Bone marrow (tissue), 2 donors: ENCODE results near the gene TFB2M.

Source experiments
- DNase-seq, 2 donors: peaks; one replicate each; lab custom pipeline; 2025; lab: John Stamatoyannopoulos, UW

Gene TFB2M

DNA sequence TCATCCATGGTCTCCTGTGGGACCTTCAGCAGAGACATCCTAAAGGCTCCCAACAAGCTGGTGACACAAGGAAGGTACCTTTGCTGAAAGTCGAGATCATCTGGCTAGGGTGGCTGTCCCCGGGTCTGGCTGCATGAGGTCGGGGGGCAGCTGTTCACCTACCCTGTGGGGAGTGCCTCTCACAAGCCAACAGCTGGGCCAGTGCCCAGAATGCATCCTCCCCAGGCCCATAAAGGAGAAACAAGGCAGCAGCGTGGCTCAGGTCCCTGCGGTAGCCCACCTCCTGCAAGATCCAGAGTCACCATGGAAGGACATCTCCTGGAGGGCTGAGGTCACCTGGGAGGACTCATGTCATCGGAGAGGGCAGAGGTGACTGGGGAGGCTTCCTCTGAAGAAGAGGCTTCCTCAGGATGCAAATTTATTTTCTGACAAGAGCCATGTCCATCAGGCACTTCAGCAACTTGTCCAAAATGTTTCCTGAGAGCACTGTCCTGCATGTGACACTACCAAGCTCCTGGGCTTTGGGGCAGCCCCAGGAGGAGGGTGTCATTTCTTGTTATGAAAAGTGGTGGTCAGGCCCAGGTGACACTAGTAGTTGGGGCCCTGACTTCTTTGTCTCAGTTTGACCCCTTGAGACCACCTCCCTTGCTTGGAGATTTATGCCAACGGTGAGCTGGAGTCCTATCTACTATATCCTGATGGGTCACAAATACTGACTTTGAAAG is 52.3 kb downstream of the TFB2M start:
- no peak for DNase-seq

DNA sequence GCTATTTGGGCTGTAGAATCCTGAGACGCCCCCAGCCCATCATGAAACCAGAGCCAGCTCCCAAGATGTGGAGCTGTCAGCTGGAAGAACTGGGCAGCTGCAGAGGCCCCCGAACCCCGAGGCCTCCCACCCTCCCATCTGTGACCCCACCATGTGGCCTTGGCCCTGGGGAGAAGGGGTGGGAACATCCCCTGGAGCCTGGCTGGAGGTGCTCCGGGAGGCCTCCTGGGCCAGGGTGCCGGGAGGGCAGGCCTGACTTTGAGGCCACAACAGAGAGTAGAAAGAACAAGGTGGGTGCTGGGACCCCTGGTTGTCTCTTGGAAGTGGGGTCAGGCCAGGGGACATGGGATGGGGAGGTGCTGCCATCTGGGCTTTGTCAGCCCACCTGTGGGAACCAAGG is 53.0 kb downstream of the TFB2M start:
- DNase-seq, result no peak

DNA sequence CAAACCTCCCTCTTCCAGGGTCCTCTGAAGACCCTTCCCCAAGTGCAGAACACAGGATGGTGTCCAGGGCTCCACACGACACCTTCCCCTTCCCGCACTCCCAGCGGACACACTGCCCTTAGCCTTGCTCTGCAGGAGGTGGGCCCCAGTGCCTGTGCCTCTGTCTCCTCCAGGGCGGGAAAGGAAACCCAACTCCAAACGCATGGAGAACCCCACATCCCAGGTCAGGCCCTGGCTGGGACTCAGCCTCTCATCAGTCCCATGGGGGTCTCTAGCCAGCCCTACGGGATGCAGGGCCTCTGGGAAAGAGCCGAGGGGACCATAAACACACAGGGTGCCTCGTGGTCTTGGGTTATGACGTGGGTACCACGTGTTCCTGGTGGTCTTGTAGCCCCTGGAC is 53.4 kb downstream of the TFB2M start:
- DNase-seq, result no peak

DNA sequence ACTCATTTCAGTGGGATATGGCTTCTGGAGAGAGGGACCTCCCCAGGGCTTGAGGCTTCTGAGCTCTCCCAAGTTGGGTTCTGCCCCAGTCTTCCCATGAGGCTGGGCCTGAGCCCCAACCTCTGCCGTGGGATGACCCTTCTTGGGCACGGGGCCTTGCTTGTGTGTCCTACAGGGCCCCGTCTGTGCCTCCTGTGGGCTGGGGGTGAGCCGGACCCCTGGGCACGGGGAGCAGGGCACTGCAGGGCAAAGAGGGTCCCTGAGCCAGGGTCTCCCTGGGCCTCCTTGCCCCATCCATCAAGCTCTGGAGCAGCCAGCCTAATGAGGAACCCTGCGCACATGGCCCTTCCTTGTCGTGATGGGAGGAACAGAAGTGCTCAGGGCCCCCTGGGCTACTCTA is 53.8 kb downstream of the TFB2M start:
- DNase-seq, result no peak

DNA sequence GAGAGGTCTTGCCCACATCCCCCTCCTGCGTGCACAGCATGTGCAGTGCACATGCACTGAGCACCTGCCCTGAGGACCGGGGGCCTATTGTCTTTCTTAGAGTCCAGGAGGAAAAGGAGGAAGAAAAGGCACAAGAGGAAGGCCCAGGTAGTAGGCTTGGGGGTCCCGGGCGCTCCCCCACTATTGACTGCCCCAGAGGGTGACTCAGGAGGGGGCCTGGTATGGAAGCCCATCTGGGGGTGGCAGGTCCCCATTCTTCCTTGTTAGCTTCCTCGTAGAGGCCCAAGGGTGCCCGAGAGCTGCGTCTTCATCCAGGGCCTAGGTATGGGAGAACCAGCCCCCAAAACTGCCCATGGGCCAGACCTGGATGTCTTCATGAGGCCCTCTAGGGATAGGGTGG is 54.9 kb downstream of the TFB2M start:
- no peak for DNase-seq

DNA sequence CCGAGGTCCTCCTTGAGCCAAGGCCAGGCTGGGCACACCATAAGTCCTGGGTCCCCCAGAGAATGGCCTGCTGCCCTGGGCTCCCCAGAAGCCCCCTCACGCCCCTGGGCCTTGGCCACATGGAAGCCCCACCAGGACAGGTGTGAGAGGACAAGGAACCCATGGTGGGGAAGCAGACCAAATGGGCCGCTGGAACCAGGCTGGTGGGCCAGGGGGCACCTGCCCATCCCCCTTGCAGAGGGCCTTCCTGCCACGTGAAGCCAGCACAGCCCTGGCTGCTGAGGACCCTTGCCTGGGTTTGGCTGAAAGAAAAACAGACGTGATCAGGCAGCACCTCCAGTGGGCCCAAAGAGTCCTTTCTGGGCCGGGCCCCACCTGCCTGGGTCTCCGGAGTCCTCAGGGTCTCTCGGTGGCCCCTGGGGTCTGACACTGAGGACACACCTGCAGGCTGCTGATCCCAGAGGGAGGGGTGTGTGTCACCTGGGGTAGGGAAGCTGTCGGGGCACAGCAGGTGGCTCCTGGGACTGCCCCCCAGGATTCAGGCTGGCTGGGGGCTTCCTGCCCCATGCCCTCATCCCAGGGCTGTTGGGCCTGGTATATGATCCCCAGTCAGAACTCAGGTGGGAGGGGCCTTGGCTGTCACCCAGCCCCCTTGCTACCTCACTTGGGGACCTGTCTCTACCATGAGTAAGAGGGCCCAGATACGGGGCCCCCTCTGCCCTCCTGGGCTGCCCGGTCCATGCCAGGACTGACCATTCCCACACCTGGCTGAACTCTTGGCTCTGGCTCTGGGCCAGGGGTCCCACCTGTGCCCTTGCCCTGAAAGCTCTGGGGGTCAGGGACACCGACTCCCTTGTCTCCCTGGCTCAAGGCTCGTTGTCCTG is 55.7 kb downstream of the TFB2M start:
- DNase-seq, result no peak

DNA sequence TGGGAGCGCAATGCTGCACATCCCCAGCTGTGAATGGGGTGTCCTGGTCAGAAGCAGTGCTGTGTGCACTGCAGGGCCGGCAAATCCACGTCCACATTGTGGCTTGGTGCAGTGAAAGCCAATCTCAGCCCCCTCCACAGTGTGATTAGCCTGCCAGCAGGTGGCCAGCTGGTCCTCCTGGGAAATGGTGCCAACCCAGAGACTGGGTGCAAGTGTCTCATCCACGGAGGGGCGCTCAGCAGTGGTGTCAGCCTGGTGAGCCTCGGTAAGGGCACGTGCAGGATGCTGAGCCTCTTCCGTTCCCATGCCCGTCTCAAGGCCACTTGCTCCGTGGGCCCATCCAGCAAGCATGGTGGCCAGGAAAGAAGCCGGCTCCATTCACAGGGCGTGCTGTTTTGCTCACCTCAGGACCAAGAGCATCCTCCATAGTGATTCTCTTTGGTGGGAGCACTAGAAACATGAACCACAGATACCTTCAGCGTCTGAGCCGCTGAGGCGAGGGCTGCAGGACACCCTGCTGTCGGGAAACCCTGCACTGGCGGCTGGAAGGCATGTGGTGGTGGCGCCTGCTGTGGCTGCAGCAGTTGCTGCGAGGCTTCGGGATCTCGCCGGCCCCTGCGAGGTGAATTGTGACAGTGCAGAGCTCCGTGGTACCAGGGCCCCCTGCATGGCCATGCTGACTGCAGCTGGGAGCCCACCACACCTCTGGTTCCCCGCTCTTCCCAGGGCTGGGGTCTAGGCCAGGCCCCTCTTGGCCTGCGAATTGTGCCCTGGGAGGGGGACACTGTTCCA is 57.0 kb downstream of the TFB2M start:
- DNase-seq, result no peak

DNA sequence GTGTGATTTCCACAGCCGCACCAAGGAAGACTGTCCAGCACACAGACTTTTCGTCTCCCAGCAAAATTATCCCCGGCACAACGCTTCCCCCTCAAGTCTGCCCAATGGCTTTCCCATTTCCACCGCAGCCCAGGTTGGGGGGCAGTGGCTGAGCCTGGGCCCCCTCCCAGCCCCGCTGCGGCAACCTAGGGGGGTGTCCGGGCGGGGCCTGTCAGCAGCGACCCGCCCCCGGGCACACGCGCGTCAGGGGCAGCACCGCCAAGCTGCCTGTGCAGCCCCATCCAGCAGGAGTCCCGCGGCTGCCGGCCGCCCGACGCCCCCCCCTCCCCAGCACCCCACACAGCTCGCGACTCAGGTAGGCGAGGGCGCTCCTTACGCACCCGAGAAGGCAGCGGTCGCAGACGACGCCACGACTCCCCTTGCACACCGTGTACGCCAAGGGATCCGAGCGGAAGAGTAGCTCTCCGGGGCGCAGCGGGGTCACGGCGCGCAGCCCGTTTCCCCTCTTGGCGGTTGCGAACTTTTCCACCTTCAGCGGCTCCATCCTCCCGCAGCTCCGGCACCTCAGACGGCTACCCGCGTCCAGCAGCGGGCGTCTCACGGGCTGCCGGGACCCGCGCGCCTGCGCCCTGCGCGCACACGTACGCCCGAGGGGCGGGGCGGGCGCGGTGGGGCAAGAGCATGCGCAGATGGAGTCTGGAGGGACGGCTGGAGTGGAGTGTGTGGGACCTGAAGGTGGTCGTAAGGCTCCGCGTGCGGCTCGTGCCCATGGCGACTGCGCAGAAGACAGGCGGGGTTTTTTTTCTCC is 59.2 kb downstream of the TFB2M start, which contains the start of gene SMYD3:
TSS of gene SMYD3 (minus strand) at position 606 of the 808 bp plus-strand sequence.
- peak; percentile 53 to 70 for DNase-seq

DNA sequence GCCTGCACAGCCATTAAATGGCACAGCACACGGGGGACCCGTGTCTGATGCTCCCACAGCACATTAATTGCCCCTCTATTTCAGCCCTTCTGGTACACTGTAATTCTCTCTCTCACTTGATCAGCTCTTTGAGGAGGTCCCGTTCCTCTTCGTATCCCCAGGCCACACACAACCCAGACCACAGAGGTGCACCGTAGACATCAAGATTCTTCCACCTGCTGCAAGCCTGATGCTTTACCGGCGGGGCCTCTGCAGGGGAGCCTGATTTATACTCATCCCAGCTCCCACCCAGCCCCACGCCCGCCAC is 59.7 kb downstream of the TFB2M start:
- DNase-seq, result no peak

DNA sequence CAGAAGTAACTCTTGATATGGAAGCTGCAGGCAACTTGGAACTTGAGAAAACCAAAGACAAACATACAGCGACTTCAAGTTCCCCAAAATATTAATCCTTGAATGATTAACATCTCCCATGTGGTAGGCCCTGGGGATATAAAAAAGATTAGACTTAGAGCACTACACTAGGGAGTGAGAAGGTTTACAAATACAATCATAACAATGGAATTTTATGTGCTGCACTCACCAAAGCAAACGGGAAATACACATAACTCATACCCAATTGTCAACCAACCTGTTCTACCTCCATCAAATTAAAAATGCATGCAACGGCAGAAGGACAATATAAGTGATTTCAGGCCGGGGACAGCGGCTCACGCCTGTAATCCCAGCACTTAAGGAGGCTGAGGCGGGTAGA is 62.7 kb downstream of the TFB2M start:
- no peak for DNase-seq

DNA sequence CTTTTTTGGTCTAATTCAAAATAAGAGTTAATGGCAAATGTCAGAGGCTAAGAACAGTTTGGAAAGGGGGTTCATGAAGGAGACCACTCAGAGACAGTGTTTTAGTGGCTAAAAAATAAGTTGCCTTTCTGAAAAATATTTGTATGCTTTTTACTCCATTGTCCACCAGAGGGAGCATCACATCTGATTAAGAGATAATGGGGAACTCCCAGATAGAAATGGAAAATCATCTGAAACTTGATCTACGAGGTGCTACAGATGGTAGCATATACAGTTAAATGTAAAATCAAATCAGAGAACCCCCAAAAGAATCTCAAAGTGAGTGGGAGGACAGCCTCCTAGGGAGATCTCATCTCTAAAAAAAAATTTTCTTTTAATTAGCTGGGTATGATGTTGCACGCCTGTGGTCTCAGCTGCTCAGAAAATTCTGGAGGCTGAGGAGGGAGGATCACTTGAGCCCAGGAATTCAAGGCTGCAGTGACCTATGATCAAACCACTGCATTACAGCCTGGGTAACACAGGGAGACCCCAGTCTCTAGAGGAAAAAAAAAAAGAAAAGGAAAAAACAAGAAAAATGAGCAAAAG is 68.6 kb downstream of the TFB2M start:
- peak in 1 of 2 donors; percentile 64 for DNase-seq

DNA sequence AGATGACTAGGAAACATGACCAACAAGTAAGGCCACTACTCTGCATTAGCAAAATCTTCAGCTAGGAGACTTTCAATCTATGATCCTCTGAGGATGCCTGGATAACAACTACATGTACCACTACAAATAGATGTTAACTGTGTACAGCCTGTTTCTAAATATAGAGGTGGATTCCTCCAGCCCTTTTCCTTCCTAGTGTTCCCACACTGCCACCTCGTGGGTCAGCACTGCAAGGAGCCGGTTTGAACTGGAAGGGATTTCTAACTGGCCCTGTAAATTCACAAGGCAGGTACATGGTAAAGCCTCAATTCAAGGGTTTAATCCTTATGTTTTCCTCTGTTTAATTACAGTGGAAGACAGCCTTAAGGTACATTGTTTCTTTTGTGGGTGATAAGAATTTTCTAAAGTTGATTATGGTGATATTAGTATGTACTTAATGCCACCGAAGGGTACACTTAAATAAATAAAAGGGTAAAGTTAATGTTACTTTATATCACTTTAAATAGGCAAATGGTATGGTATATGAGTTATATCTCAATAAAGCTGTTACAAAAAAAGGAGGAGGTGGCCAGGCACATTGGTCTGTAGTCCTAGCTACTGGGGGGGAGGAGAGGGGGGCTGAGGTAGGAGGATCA is 73.3 kb downstream of the TFB2M start:
- DNase-seq, result peak in 1 of 2 donors; percentile 64

DNA sequence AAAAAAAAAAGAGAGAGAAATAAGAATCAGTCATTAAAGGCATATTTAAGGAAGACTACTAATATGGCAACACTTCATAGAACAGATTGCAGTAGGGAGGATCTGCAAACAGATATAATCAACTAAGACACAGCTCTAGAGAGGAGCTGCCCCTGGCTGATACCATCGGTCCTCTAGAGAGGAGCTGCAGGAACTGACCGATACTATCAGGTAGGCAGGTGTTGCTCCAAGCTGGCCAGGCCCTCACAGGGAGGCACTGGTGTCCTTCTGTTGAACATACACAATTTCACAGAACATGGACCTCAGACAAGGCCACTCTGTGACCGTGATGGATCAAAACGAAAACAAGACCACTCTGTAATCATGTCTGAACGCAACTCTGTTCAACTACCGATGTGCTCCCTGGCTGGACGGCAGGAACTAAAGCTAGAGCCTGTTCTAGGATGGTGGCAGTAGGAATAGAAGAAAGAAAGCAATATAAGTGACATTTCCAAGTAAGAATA is 74.5 kb downstream of the TFB2M start:
- DNase-seq, result no peak
